ENCODE data around the gene PIAS1. TPM values are rescaled to one million over a fixed set of nuclear protein-coding genes. Genes with fewer than 3 reads are reported as not detected.
A peak's percentile ranks its signal among the peaks of the same experiment; 100 is the strongest.
"Not testable (repeated sequence)": the region's sequence is repeated elsewhere in the genome, so short reads cannot be mapped to it uniquely, and the experiment has no call there.

Gene PIAS1
- total RNA-seq, 1 donor from 2014 or later = 67.8 TPM

- H3K36me3 Mint-ChIP-seq (ENCODE audit: low read depth, unreplicated experiment) = peaks cover 16% of the 10 kb centered on the region
- H3K9me3 Mint-ChIP-seq (ENCODE audit: unreplicated experiment) = no peaks in the 10 kb centered on the region
- peaks cover 50% of the 10 kb centered on the region for H3K4me1 Mint-ChIP-seq (ENCODE audit: unreplicated experiment)
- peak overlapping the region; percentile 5 for H3K27ac Mint-ChIP-seq (ENCODE audit: unreplicated experiment)
- H3K27me3 Mint-ChIP-seq (ENCODE audit: unreplicated experiment) = peaks cover 10% of the 10 kb centered on the region
- H3K4me3 Mint-ChIP-seq (ENCODE audit: unreplicated experiment) = peak overlapping the region; percentile 37
- DNase-seq (ENCODE audit: low spot score) = no peak
- no peak for TF ChIP-seq CTCF (IDR thresholded peaks at IDR 0.05; ENCODE audit: unreplicated experiment)
Measured at GRCh38 chr15:68200016-68200861, 146.1 kb downstream of the PIAS1 start.

GRCh38 chr15:68201153-68201878 is 147.2 kb downstream of the PIAS1 start:
- DNase-seq (ENCODE audit: low spot score) = no peak
- peak overlapping the region; percentile 6 for H3K4me3 Mint-ChIP-seq (ENCODE audit: unreplicated experiment)
- H3K27ac Mint-ChIP-seq (ENCODE audit: unreplicated experiment) = peak overlapping the region; percentile 44
- H3K9me3 Mint-ChIP-seq (ENCODE audit: unreplicated experiment) = no peaks in the 10 kb centered on the region
- TF ChIP-seq CTCF (IDR thresholded peaks at IDR 0.05; ENCODE audit: unreplicated experiment) = no peak
- H3K4me1 Mint-ChIP-seq (ENCODE audit: unreplicated experiment) = peaks cover 61% of the 10 kb centered on the region
- peaks cover 14% of the 10 kb centered on the region for H3K27me3 Mint-ChIP-seq (ENCODE audit: unreplicated experiment)
- H3K36me3 Mint-ChIP-seq (ENCODE audit: low read depth, unreplicated experiment) = peaks cover 13% of the 10 kb centered on the region

- Mint-ChIP-seq H3K27ac (ENCODE audit: unreplicated experiment) (peak overlapping the region; percentile 44), H3K9me3 (ENCODE audit: unreplicated experiment) (no peaks in the 10 kb centered on the region), H3K36me3 (ENCODE audit: low read depth, unreplicated experiment) (peaks cover 13% of the 10 kb centered on the region), H3K4me3 (ENCODE audit: unreplicated experiment) (peak overlapping the region; percentile 6), H3K27me3 (ENCODE audit: unreplicated experiment) (peaks cover 15% of the 10 kb centered on the region), H3K4me1 (ENCODE audit: unreplicated experiment) (peaks cover 63% of the 10 kb centered on the region)
- no peak for TF ChIP-seq CTCF (IDR thresholded peaks at IDR 0.05; ENCODE audit: unreplicated experiment)
- DNase-seq (ENCODE audit: low spot score) = no peak
Measured at GRCh38 chr15:68201879-68202261, 147.8 kb downstream of the PIAS1 start.

- not testable (repeated sequence) for H3K27ac Mint-ChIP-seq (ENCODE audit: unreplicated experiment); DNase-seq (ENCODE audit: low spot score); H3K9me3 Mint-ChIP-seq (ENCODE audit: unreplicated experiment); H3K36me3 Mint-ChIP-seq (ENCODE audit: low read depth, unreplicated experiment); H3K4me3 Mint-ChIP-seq (ENCODE audit: unreplicated experiment)
- Mint-ChIP-seq H3K4me1 (ENCODE audit: unreplicated experiment) (peaks cover 62% of the 10 kb centered on the region), H3K27me3 (ENCODE audit: unreplicated experiment) (peaks cover 15% of the 10 kb centered on the region)
Measured at GRCh38 chr15:68202994-68203393, 148.9 kb downstream of the PIAS1 start.

- Mint-ChIP-seq H3K4me3 (ENCODE audit: unreplicated experiment) (no peak overlapping the region), H3K4me1 (ENCODE audit: unreplicated experiment) (peaks cover 60% of the 10 kb centered on the region)
- no peak for TF ChIP-seq CTCF (IDR thresholded peaks at IDR 0.05; ENCODE audit: unreplicated experiment)
Measured at GRCh38 chr15:68203486-68203885, 149.4 kb downstream of the PIAS1 start.

More at GRCh38 chr15:68203486-68203885, 149.4 kb downstream of the PIAS1 start:
- no peaks in the 10 kb centered on the region for H3K9me3 Mint-ChIP-seq (ENCODE audit: unreplicated experiment)
- H3K27me3 Mint-ChIP-seq (ENCODE audit: unreplicated experiment) = peaks cover 13% of the 10 kb centered on the region
- peaks cover 7% of the 10 kb centered on the region for H3K36me3 Mint-ChIP-seq (ENCODE audit: low read depth, unreplicated experiment)
- no peak overlapping the region for H3K27ac Mint-ChIP-seq (ENCODE audit: unreplicated experiment)
- no peak for DNase-seq (ENCODE audit: low spot score)
